ENCODE results near the gene TBCD. TPM values are rescaled to one million over a fixed set of nuclear protein-coding genes. Genes with fewer than 3 reads are reported as not detected.

TBCD gene
- total RNA-seq, 5 donors from 2014 or later (not counting 1 experiment from before 2014, with no cell fraction given) = 94.4 to 262 (median 223) TPM

DNA sequence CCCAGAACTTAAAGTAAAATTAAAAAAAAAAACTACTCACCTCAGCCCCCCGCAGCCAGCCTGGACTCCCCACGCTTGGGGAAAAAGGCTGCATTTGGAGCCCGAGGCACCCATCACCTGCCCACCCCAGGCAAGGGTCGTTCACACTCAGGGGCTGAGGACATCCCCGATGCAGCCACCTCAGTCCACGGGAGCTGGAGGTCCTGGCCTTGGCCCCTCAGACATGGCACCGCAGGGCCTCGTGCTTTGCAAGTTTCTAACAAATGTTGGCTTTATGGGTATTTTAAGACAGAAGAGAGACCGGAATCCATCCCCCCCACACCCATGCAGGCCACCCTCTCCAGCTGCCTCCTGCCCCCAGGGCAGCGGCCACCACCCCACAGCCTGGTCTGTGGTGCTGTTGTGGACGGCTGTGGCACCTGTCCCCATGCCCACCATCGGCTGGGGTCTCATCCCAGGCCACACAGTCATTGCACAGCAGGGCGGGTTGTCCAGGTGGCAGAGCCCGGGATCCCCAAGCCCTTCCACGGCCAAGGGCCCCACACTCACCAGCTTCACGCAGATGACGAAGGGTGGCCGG lies 204.4 kb downstream of the TBCD start:
- H3K27ac ChIP-seq (ENCODE audit: low read length) = no peak overlapping the region
- no peak overlapping the region for H3K4me3 Mint-ChIP-seq
- H3K27ac Mint-ChIP-seq = no peak overlapping the region
- H3K4me1 ChIP-seq (ENCODE audit: control insufficient read depth in 1 of 2, extremely low read depth in 1 of 2, insufficient read depth in 2 of 2, low read length in 2 of 2) = no peaks in the 10 kb centered on the region
- peaks cover 45% of the 10 kb centered on the region for H3K36me3 Mint-ChIP-seq
- peaks cover 2 to 5% of the 10 kb centered on the region in 2 donors for H3K36me3 ChIP-seq (ENCODE audit: control insufficient read depth in 2 of 2, extremely low read depth in 1 of 2, insufficient read depth in 1 of 2, low read length in 1 of 2)
- H3K27me3 ChIP-seq (replicated peaks in 1 of 2; ENCODE audit: control insufficient read depth in 2 of 2, extremely low read depth in 1 of 2, insufficient read depth in 2 of 2, low read length in 1 of 2) = no peaks in the 10 kb centered on the region
- DNase-seq = peak in 1 of 35 experiments; percentile 3
- POLR2A ChIA-PET = no interaction called here
- 96% methylated on average over 11 of the region's 18 CpGs for WGBS (ENCODE audit: insufficient coverage)
- no peaks in the 10 kb centered on the region for H3K27me3 Mint-ChIP-seq
- H3K9me3 ChIP-seq = no peaks in the 10 kb centered on the region
- peaks cover 10 to 26% (median 21%) of the 10 kb centered on the region in 3 donors for H3K9me3 Mint-ChIP-seq
- no peak overlapping the region for H3K4me3 ChIP-seq (ENCODE audit: control insufficient read depth in 1 of 2, extremely low read depth in 1 of 2, low read length in 1 of 2)
- no peaks in the 10 kb centered on the region for H3K4me1 Mint-ChIP-seq
- CTCF ChIA-PET = no interaction called here
- no peak for ATAC-seq (replicated peaks in 1 of 4)

DNA sequence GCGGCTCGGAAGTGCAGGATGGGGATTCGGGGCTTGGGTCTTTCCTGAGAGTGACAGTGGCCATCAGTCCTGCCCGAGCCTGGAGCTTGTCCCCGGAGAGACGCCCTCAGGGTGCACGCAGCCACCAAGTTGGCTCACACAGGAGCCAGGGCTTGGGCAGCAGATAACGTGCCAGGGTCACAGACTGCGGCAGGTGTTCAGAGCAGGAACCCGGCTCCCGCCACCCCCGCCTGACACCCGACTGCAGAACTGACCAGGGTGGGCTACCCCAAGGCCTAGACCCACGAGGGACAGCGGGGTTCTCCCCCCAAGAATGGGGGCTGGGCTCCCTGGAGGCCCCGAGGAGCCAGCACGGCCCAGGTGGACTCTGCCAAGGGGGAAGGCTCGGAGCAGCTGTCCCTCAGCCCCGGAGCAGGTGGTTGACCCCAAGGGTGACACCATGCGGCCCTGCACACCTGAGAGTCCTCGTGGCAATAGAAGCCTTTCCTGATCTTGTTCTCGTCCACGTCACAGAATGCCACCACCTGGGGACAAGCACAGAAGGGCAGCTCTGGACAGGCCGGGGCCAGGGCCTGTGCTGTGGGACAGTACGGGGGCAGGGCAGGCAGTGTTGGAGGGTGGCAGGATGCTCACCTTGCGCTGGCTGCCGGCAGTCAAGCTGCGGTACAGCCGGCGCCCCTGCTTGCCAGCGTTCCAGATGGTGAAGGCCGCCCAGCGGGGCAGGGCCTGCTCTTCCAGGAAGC lies 205.0 kb downstream of the TBCD start:
- DNase-seq = no peak
- ATAC-seq (replicated peaks in 1 of 4) = no peak
- ChIA-PET POLR2A (no interaction called here), CTCF (no interaction called here)
- Mint-ChIP-seq H3K27ac (no peak overlapping the region), H3K36me3 (peaks cover 42% of the 10 kb centered on the region), H3K4me1 (no peaks in the 10 kb centered on the region), H3K9me3 (peaks cover 10 to 26% (median 21%) of the 10 kb centered on the region in 3 donors), H3K4me3 (no peak overlapping the region), H3K27me3 (no peaks in the 10 kb centered on the region)
- no peaks in the 10 kb centered on the region for H3K9me3 ChIP-seq
- 95% methylated on average over 32 of the region's 33 CpGs for WGBS (ENCODE audit: insufficient coverage)
- H3K27ac ChIP-seq (ENCODE audit: low read length) = no peak overlapping the region
- no peaks in the 10 kb centered on the region for H3K27me3 ChIP-seq (replicated peaks in 1 of 2; ENCODE audit: control insufficient read depth in 2 of 2, extremely low read depth in 1 of 2, insufficient read depth in 2 of 2, low read length in 1 of 2)
- H3K4me3 ChIP-seq (ENCODE audit: control insufficient read depth in 1 of 2, extremely low read depth in 1 of 2, low read length in 1 of 2) = no peak overlapping the region
- peaks cover 2 to 5% of the 10 kb centered on the region in 2 donors for H3K36me3 ChIP-seq (ENCODE audit: control insufficient read depth in 2 of 2, extremely low read depth in 1 of 2, insufficient read depth in 1 of 2, low read length in 1 of 2)
- H3K4me1 ChIP-seq (ENCODE audit: control insufficient read depth in 1 of 2, extremely low read depth in 1 of 2, insufficient read depth in 2 of 2, low read length in 2 of 2) = no peaks in the 10 kb centered on the region

- H3K9me3 ChIP-seq = no peaks in the 10 kb centered on the region
- Mint-ChIP-seq H3K36me3 (peaks cover 37% of the 10 kb centered on the region), H3K4me1 (no peaks in the 10 kb centered on the region), H3K4me3 (no peak overlapping the region), H3K27me3 (no peaks in the 10 kb centered on the region), H3K9me3 (peaks cover 7 to 26% (median 21%) of the 10 kb centered on the region in 3 donors), H3K27ac (no peak overlapping the region)
- POLR2A ChIA-PET = no interaction called here
- no peak overlapping the region for H3K4me3 ChIP-seq (ENCODE audit: control insufficient read depth in 1 of 2, extremely low read depth in 1 of 2, low read length in 1 of 2)
- H3K36me3 ChIP-seq (ENCODE audit: control insufficient read depth in 2 of 2, extremely low read depth in 1 of 2, insufficient read depth in 1 of 2, low read length in 1 of 2) = peaks cover 2% of the 10 kb centered on the region in 2 donors
- no peaks in the 10 kb centered on the region for H3K27me3 ChIP-seq (replicated peaks in 1 of 2; ENCODE audit: control insufficient read depth in 2 of 2, extremely low read depth in 1 of 2, insufficient read depth in 2 of 2, low read length in 1 of 2)
- no peak for DNase-seq
- no peak for ATAC-seq (replicated peaks in 1 of 4)
- no peak overlapping the region for H3K27ac ChIP-seq (ENCODE audit: low read length)
- CTCF ChIA-PET = no interaction called here
- 95% methylated on average over 6 of the region's 8 CpGs for WGBS (ENCODE audit: insufficient coverage)
- no peaks in the 10 kb centered on the region for H3K4me1 ChIP-seq (ENCODE audit: control insufficient read depth in 1 of 2, extremely low read depth in 1 of 2, insufficient read depth in 2 of 2, low read length in 2 of 2)
Measured at GRCh38 chr17:82957469-82957795, 205.6 kb downstream of the TBCD start.

GRCh38 chr17:82957961-82958561 lies 206.2 kb downstream of the TBCD start:
- Mint-ChIP-seq H3K27me3 (no peaks in the 10 kb centered on the region), H3K27ac (no peak overlapping the region), H3K9me3 (peaks cover under 1 to 20% (median 16%) of the 10 kb centered on the region in 3 donors), H3K36me3 (peaks cover 31% of the 10 kb centered on the region), H3K4me1 (peaks cover under 1 to 1% (median under 1%) of the 10 kb centered on the region in 3 donors), H3K4me3 (no peak overlapping the region)
- DNase-seq = no peak
- Histone ChIP-seq H3K36me3 (ENCODE audit: control insufficient read depth in 2 of 2, extremely low read depth in 1 of 2, insufficient read depth in 1 of 2, low read length in 1 of 2) (peaks cover 2% of the 10 kb centered on the region in 2 donors), H3K4me3 (ENCODE audit: control insufficient read depth in 1 of 2, extremely low read depth in 1 of 2, low read length in 1 of 2) (no peak overlapping the region), H3K27ac (ENCODE audit: low read length) (no peak overlapping the region), H3K4me1 (ENCODE audit: control insufficient read depth in 1 of 2, extremely low read depth in 1 of 2, insufficient read depth in 2 of 2, low read length in 2 of 2) (peaks cover 0 to 4% of the 10 kb centered on the region in 2 experiments), H3K27me3 (replicated peaks in 1 of 2; ENCODE audit: control insufficient read depth in 2 of 2, extremely low read depth in 1 of 2, insufficient read depth in 2 of 2, low read length in 1 of 2) (no peaks in the 10 kb centered on the region), H3K9me3 (no peaks in the 10 kb centered on the region)
- ChIA-PET CTCF (no interaction called here), POLR2A (no interaction called here)
- ATAC-seq (replicated peaks in 1 of 4) = no peak
- 97% methylated on average over 22 of the region's 30 CpGs for WGBS (ENCODE audit: insufficient coverage)

- ChIA-PET CTCF (no interaction called here), POLR2A (no interaction called here)
- Histone ChIP-seq H3K9me3 (no peaks in the 10 kb centered on the region), H3K27me3 (replicated peaks in 1 of 2; ENCODE audit: control insufficient read depth in 2 of 2, extremely low read depth in 1 of 2, insufficient read depth in 2 of 2, low read length in 1 of 2) (no peaks in the 10 kb centered on the region), H3K36me3 (ENCODE audit: control insufficient read depth in 2 of 2, extremely low read depth in 1 of 2, insufficient read depth in 1 of 2, low read length in 1 of 2) (peaks cover 2% of the 10 kb centered on the region in 2 donors), H3K4me3 (ENCODE audit: control insufficient read depth in 1 of 2, extremely low read depth in 1 of 2, low read length in 1 of 2) (no peak overlapping the region), H3K4me1 (ENCODE audit: control insufficient read depth in 1 of 2, extremely low read depth in 1 of 2, insufficient read depth in 2 of 2, low read length in 2 of 2) (peaks cover 2 to 9% of the 10 kb centered on the region in 2 experiments), H3K27ac (ENCODE audit: low read length) (no peak overlapping the region)
- ATAC-seq (replicated peaks in 1 of 4) (no peak), DNase-seq (no peak)
- Mint-ChIP-seq H3K4me1 (peaks cover 6 to 8% (median 6%) of the 10 kb centered on the region in 3 donors), H3K4me3 (no peak overlapping the region), H3K27ac (no peak overlapping the region), H3K27me3 (no peaks in the 10 kb centered on the region), H3K9me3 (peaks cover 0 to 10% (median 9%) of the 10 kb centered on the region in 3 donors), H3K36me3 (peaks cover 18% of the 10 kb centered on the region)
- WGBS (ENCODE audit: insufficient coverage) = 96% methylated on average over 20 of the region's 28 CpGs
Measured at GRCh38 chr17:82959242-82959930, 207.5 kb downstream of the TBCD start.

DNA sequence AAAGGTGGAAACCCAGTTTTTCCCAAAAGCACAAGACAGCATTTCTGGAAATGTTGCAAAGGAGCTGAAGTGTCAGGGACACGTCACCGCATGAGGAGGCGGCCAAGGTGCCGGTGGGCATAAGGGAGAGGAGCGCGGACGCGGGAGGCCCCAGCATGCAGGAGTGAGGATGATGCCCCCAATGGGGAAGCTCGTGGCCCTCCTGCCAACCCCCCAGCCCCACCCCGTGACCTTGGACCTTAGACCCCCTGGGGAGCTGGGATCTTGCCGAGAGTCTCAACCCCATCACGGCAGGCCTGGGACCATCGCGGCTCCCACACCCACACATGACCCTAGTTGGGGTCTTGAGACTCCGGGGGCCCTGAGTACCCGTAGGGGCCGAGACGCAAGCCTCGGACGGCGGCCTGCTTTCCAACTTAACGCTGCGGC lies 208.1 kb downstream of the TBCD start:
- H3K9me3 ChIP-seq = no peaks in the 10 kb centered on the region
- H3K4me3 ChIP-seq (ENCODE audit: control insufficient read depth in 1 of 2, extremely low read depth in 1 of 2, low read length in 1 of 2) = no peak overlapping the region
- H3K36me3 ChIP-seq (ENCODE audit: control insufficient read depth in 2 of 2, extremely low read depth in 1 of 2, insufficient read depth in 1 of 2, low read length in 1 of 2) = peaks cover 2% of the 10 kb centered on the region in 2 donors
- peaks cover 12% of the 10 kb centered on the region for H3K36me3 Mint-ChIP-seq
- ChIA-PET POLR2A (no interaction called here), CTCF (no interaction called here)
- ATAC-seq (replicated peaks in 1 of 4) (no peak), DNase-seq (no peak)
- no peak overlapping the region for H3K27ac Mint-ChIP-seq
- H3K9me3 Mint-ChIP-seq = peaks cover 0 to 6% (median 3%) of the 10 kb centered on the region in 3 donors
- no peak overlapping the region for H3K27ac ChIP-seq (ENCODE audit: low read length)
- peaks cover 2 to 9% of the 10 kb centered on the region in 2 experiments for H3K4me1 ChIP-seq (ENCODE audit: control insufficient read depth in 1 of 2, extremely low read depth in 1 of 2, insufficient read depth in 2 of 2, low read length in 2 of 2)
- 96% methylated on average over 17 of the region's 23 CpGs for WGBS (ENCODE audit: insufficient coverage)
- H3K4me3 Mint-ChIP-seq = no peak overlapping the region
- H3K27me3 ChIP-seq (replicated peaks in 1 of 2; ENCODE audit: control insufficient read depth in 2 of 2, extremely low read depth in 1 of 2, insufficient read depth in 2 of 2, low read length in 1 of 2) = no peaks in the 10 kb centered on the region
- H3K4me1 Mint-ChIP-seq = peaks cover 6 to 8% (median 6%) of the 10 kb centered on the region in 3 donors
- no peaks in the 10 kb centered on the region for H3K27me3 Mint-ChIP-seq
